ENCODE measurements around the gene ERF. TPM values are rescaled to one million over a fixed set of nuclear protein-coding genes. Genes with fewer than 3 reads are reported as not detected.
A peak's percentile ranks its signal among the peaks of the same experiment; 100 is the strongest.

Gene ERF
- total and polyA plus RNA-seq, 7 donors: 7.1 to 13.5 (median 11.4) TPM

- Histone ChIP-seq H3K27ac (peak overlapping the region; percentile 91), H3K4me3 (peak overlapping the region; percentile 66), H3K36me3 (ENCODE audit: insufficient read depth in 1 of 2, low read depth in 1 of 2) (peaks cover 4 to 24% of the 10 kb centered on the region in 2 donors), H3K27me3 (ENCODE audit: insufficient read depth in 3 of 3, low read length in 2 of 3) (no peaks in the 10 kb centered on the region), H3K4me1 (peaks cover 50% of the 10 kb centered on the region), H3K9me3 (no peaks in the 10 kb centered on the region)
- 0 to 5% (median 1%) methylated on average over 4 to 72 of the region's 76 CpGs for WGBS, 3 donors
- DNase-seq (peak; percentile 86 to 93), ATAC-seq (peak; percentile 46 to 57 (median 50))
- intact Hi-C loops (cut with DNase I): no loop called here
- TF ChIP-seq, protein P1, sequence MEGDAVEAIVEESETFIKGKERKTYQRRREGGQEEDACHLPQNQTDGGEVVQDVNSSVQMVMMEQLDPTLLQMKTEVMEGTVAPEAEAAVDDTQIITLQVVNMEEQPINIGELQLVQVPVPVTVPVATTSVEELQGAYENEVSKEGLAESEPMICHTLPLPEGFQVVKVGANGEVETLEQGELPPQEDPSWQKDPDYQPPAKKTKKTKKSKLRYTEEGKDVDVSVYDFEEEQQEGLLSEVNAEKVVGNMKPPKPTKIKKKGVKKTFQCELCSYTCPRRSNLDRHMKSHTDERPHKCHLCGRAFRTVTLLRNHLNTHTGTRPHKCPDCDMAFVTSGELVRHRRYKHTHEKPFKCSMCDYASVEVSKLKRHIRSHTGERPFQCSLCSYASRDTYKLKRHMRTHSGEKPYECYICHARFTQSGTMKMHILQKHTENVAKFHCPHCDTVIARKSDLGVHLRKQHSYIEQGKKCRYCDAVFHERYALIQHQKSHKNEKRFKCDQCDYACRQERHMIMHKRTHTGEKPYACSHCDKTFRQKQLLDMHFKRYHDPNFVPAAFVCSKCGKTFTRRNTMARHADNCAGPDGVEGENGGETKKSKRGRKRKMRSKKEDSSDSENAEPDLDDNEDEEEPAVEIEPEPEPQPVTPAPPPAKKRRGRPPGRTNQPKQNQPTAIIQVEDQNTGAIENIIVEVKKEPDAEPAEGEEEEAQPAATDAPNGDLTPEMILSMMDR (IDR thresholded peaks at IDR 0.05): no peak
These were observed 29.2 kb upstream of the ERF start for GRCh38 chr19:42284066-42284501.

DNA sequence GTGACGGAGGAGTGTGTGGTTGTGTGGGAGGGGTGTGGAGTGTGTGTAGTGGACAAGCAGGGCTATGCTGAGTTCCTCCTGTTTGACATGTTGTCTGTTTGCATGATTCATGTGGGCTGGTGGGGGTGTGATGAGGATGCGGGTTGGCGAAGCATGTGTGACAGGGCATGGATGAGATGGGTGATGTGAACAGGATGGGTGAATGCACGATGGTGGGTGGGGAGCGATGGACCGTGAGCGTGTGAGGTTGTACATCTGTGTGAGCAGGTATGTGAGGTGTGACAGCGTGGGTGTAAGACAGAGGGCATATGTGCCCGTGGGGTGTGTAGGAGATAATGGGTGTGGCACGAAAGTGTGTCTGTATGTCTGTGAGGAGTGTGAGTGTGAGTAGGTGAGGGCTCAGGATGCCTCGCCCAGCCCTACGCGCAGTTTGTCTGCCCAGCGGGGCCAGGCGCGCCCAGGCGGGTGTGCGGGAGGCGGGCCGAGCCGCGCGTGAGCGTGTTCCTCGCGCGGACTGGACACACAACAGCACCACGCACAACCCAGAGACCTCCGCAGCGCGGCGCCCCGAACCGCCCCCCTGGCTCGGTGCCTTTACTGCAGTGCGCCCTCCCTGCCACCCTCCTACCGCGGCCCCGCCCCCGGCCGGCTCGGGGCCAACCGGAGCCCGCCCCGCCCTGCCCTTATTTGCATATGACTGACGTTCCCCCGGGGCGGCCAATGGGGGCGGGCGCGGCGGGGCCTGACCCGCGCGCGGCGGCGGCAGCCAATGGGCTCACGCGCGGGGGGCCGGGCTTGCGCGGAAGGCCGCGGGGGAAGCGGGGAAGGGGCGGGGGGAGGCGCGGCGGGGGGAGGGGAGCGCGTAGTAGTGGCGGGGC lies 28.5 kb upstream of the ERF start:
- Histone ChIP-seq H3K27me3 (ENCODE audit: insufficient read depth in 3 of 3, low read length in 2 of 3) (no peaks in the 10 kb centered on the region), H3K4me1 (peaks cover 56% of the 10 kb centered on the region), H3K9me3 (no peaks in the 10 kb centered on the region), H3K27ac (peak overlapping the region; percentile 91), H3K4me3 (peak overlapping the region; percentile 66), H3K36me3 (ENCODE audit: insufficient read depth in 1 of 2, low read depth in 1 of 2) (peaks cover 4 to 17% of the 10 kb centered on the region in 2 donors)
- intact Hi-C loops (cut with DNase I): no loop called here
- WGBS, 3 donors: 3 to 5% (median 3%) methylated on average over 31 to 62 of the region's 74 CpGs
- TF ChIP-seq, protein P1 (IDR thresholded peaks at IDR 0.05): no peak
- ATAC-seq (peak; percentile 76 to 80 (median 79)), DNase-seq (peak; percentile 97 to 98)

GRCh38 chr19:42282819-42283187 lies 27.9 kb upstream of the ERF start:
- Histone ChIP-seq H3K9me3 (no peaks in the 10 kb centered on the region), H3K4me1 (peaks cover 62% of the 10 kb centered on the region), H3K27me3 (ENCODE audit: insufficient read depth in 3 of 3, low read length in 2 of 3) (no peaks in the 10 kb centered on the region), H3K36me3 (ENCODE audit: insufficient read depth in 1 of 2, low read depth in 1 of 2) (peaks cover 4 to 11% of the 10 kb centered on the region in 2 donors), H3K4me3 (peak overlapping the region; percentile 66), H3K27ac (peak overlapping the region; percentile 91)
- ATAC-seq (no peak), DNase-seq (no peak)
- TF ChIP-seq, protein P1 (IDR thresholded peaks at IDR 0.05): no peak
- whole genome bisulfite sequencing, 3 donors: 49 to 61% (median 53%) methylated on average over 4 of the region's 4 CpGs
- intact Hi-C loops (cut with DNase I): no loop called here

GRCh38 chr19:42281827-42282762 lies 27.2 kb upstream of the ERF start:
- peak in 1 of 2 donors; percentile 65 for DNase-seq
- WGBS, 3 donors: 33 to 46% (median 40%) methylated on average over 7 of the region's 7 CpGs
- intact Hi-C loops (cut with DNase I): no loop called here

More at GRCh38 chr19:42281827-42282762, 27.2 kb upstream of the ERF start:
- H3K27me3 ChIP-seq (ENCODE audit: insufficient read depth in 3 of 3, low read length in 2 of 3): no peaks in the 10 kb centered on the region
- ATAC-seq: no peak
- peaks cover 3 to 4% of the 10 kb centered on the region in 2 donors for H3K36me3 ChIP-seq (ENCODE audit: insufficient read depth in 1 of 2, low read depth in 1 of 2)
- peaks cover 70% of the 10 kb centered on the region for H3K4me1 ChIP-seq
- H3K9me3 ChIP-seq: no peaks in the 10 kb centered on the region
- TF ChIP-seq, protein P1 (IDR thresholded peaks at IDR 0.05): no peak
- peak overlapping the region; percentile 91 for H3K27ac ChIP-seq
- peak overlapping the region; percentile 77 for H3K4me3 ChIP-seq

Measured in psoas muscle (tissue), 8 donors.